ENCODE results near the gene MATN4.

Gene MATN4

DNA sequence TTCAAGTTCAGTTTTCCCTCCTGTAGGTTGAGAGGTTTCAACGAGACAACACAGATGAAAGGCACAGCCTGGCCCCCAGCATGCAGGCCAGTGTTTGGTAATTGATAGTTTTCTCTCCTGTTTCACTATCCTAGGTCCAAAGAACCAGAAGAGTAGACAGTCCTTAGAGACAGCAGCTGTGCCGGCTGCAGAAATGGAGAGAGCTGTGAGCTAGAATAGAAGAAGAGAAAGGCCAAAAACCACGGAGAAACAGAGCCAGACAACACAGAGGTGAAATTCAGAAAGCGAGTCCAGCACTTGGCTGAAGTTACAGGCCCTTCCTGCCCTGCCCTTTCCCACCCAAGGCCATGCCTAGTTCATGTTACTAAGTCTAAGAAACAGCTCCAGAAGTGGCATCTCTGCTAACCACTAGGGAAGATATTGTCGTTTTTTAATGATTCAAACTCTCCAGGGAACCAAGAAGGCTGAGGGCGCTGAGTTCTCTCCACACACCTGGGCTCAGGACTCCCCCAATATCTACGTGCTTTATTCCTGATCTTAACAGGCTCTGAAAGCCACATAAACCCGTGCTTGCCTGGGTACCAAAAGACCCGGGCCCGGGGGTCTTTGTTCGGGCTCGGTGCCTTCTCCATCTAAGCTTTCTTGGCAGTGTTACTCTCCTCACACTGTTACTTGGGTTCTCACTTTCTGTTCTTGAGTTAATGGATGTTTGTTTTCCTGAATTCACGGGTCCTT is 18.0 kb downstream of the MATN4 start:
- DNase-seq = no peak

DNA sequence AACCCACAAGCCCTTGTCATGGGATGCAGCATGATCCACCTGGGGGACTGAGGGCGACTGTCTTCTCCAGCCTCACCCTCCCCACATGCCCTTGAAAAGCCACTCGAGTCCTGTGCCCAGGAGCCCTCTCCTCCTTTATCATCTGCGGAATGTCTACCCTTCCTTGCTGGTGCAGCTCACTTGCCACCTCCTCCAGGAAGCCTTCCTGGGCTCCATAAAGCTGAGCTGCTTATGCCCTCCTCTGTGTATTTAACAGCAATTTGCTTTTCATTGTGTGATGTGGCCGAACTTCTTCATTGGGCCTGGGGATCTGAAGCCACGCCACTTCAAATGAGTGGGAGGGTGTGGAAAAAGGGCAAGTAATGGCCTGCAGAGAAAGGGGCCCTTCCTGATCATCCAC is 19.2 kb downstream of the MATN4 start:
- DNase-seq = no peak

- DNase-seq = no peak
These were observed 19.7 kb downstream of the MATN4 start for GRCh38 chr20:45288376-45288775.

DNA sequence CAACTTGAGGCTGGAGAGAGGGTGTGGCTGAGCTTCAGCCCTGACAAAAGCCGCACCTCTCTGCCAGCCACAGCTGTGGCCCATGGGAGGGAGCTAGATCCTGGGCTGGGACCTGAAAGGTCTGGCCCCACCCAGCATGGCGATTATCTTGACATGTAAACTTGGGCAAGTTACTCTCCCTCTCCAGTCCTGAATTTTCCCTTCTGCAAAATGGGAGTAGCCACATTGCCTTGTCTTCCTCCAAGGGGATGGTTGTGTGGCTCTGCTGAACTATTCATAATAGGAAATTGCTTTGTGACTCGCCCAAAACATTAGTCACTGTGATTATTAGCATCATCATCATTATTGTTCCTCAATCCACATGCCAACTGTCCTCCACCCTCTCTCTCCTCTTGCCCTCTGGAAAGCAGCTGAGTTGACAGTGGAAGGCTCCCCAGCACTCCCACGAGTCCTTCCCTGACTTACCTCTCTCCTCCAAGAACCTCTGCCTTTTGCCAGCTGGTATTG is 24.5 kb downstream of the MATN4 start:
- DNase-seq = no peak

- DNase-seq = no peak
These were observed 25.2 kb downstream of the MATN4 start for GRCh38 chr20:45282700-45283550.

DNA sequence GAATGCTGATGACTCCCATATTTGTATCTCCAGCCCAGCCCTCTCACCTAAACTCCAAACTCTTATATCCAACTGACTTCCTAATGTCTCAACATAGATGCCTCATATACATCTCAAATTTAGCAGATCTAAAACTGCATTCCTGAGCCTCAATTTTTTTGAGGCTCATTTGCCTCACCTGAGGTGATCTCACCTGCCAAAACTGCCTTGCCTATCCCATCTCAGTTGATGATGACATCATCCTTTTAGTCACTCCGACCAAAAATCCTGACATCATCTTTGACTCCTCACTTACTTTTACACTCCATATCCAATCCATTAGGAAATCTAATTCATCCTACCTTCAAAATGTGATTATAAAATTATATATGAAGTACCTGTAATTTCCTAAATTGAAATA is 28.1 kb downstream of the MATN4 start:
- no peak for DNase-seq

GRCh38 chr20:45275338-45275737 is 32.8 kb downstream of the MATN4 start:
- DNase-seq = no peak

DNA sequence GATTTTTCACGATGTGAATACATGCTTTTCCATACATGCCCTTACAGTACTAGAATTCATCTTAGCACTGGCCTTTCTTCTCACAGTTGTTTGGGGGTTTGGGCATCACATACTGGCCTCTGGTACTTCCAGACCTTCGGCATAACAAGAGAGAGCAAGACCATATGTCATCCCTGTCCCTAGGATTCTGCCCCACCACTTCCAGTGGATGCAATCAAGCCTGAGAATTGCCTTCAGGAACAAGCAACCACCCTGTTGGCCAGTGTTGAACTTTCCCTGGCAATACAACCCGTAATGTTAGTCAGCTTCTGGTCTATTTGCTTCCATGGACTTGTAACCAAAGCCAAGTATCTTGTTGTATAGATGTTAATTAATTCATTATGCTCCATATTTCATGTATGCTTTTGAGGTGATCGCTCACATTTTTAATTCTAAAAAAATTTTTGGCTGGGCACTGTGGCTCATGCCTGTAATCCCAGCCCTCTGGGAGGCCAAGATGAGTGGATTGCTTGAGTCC is 38.3 kb downstream of the MATN4 start:
- no peak for DNase-seq

DNA sequence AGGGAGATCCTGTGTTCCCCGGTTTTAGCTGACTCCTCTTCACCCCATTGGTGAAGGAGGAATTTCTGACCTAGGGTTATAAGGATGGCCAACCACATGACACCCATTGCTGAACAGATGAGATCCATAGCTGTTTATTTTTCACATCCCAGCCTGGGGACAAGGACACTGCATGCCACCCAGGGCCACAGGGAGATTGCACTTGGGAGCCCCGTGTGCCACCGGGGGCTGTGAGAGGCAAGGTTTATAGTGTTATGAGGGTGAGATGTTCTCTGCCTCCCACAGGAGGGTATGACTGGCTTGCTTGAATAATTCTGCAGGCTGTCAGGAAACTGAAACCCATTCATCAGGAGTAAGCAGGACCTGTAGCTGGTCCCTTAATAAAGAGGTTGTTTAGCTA is 39.0 kb downstream of the MATN4 start:
- DNase-seq = no peak

GRCh38 chr20:45268531-45268930 is 39.6 kb downstream of the MATN4 start:
- DNase-seq = no peak

DNA sequence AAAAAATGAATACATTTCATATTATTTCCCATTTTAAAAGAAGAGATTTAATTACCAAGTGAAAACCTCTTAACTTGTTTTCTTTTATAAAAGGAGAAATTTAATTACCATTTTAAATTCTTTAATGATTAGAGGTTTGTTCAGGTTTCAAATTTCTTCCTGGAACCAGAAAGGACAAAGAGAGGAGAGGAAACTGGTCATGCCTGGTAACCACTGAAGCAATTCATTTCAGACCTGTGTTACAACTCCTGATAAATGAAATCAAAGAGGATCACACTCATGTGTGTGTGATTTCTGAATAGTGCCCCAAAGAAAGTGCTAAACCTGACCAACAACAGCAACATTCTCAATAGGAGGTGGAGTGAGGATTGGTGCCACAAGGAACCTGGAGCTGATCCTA is 41.1 kb downstream of the MATN4 start:
- no peak for DNase-seq

DNA sequence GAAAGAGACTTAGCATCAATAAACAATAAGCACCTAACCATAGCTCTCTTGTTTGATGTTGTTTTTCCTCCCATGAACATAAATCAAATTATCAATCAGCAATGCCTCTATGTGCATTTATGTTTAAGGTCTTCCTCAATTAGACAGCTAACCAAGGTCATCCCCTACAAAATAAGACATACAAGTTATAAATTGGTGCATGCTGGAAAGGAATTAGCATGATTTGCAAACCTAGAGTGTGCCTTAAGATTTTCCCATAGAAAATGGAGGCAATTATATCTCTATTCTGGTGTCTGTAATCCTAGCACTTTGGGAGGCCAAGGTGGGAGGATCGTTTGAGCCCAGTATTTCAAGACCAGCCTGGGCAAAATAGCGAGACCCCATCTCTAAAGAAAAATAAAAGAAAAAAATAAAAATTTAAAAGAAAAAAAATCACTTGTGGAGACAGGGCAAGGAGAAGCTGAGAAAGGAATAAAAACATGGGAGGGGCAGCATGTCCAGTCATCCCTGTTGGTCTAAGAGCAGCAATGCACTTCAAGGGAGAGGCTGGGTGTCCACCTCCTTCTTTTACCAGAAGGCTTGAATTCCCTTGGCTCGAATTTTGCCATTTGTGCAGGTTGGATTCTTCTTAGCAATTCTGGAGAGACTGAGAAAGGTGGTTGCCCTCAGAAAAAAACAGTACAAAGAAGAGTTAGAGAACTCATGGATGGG is 44.4 kb downstream of the MATN4 start:
- no peak for DNase-seq

DNA sequence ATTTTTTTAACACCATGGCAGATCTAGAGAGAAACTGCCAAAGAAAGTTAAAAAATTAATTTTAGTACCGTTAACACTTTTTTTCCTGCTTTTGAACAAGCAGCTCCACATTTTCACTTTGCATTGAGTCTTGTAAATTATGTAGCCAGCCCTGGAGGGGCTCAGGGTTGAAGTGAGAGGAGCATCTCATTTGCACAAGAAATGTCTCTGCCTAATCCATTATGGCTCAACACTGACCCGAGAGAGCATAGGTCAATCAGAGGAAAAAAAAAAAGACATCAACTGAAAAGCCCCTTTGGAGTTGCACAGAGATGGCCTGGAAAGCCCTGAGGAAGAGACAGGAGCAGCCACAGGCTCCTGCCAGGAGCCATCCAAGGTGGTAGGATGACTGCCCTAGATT is 49.4 kb downstream of the MATN4 start:
- DNase-seq = no peak

- DNase-seq = no peak
These were observed 49.8 kb downstream of the MATN4 start for GRCh38 chr20:45258259-45258658.

DNA sequence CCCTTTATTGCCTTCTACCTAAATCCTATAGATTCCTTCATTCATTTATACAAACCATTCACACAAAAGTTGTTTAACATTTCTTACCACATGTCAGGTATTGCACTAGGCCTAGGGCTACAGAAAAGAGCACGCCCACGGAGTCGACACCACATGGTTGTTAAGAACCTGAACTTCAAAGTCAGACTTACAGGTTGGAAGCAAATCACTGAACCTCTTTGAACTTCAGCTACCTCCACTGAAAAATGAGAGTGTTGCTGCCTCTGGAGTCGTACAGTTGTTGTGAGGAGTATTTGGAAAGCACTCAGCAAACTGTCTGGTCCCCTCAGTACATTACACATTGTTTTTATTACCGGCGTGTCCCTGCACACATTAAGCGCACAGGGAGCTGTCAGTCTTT is 50.4 kb downstream of the MATN4 start:
- DNase-seq = no peak

- no peak for DNase-seq
These were observed 50.9 kb downstream of the MATN4 start for GRCh38 chr20:45257161-45257560.

GRCh38 chr20:45254383-45255262 is 53.5 kb downstream of the MATN4 start, which contains the start of gene SLPI:
TSS of gene SLPI (minus strand) at chr20:45254564. CDS start at chr20:45254543, 21 bp downstream.
- DNase-seq = no peak

DNA sequence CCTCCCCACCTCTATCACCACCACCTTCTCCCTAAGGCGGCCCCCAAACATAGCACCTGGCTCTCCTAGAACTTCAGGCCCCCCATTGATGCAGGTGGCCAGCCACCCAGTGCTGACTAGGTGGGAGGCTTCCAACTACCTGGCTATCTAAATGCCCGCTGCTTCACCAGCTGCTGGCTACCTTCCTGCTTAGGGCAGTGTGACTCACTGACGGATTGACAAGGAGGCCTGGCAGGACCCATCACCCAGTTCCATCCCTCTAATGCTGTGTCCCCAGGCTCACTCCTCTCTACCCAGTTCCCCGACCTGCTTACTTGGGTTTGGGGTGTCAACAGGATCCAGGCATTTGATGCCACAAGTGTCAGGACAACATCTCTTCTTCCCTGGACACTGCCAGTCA is 54.8 kb downstream of the MATN4 start:
- DNase-seq = no peak

DNA sequence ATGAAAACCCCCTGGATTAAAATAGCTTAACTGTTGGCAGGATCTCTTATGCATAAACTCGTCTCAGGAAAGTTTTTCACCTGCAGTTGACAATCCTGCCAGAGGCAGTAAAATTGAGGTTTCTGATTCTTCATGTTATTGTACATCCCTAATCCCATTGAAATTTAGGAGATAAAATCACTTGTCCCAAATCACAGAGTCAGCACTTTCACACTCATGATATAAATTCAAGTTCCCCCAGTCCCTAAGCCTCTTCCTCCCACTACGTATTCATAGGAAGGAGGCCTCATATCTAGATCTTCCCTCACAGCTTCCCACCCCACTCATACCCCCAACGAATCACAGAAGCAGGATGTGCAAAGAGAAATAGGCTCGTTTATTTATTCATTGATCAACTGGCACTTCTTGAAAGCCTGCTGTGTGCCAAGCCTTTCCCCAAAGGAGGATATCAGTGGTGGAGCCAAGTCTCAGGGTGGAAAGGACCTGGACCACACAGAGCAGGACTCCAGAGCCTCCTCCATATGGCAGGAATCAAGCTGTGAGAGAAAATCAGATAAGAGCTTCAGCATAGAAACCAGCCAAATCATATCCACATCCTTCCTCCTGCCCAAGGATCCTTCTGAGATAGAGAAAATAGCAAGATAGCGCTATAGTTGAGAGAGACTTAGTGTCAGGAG is 56.1 kb downstream of the MATN4 start:
- DNase-seq = no peak

DNA sequence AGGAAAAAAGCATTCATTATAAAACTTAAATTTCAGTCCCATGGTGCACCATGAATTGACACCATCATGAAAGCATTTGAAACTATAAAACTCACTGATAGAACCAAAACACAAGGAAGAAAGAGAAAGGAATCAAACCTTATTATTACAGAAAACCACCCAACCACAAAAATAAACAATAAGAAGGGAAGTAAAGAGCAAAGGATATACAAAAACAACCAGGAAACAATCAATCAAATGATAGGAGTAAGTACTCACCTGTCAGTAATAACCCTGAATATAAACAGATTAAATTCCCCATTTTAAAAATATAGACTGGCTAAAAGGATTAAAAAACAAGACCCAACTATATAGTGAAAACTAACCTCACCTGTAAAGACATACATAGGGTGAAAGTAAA is 59.5 kb downstream of the MATN4 start:
- DNase-seq = no peak

- no peak for DNase-seq
These were observed 60.2 kb downstream of the MATN4 start for GRCh38 chr20:45247865-45248264.

DNA sequence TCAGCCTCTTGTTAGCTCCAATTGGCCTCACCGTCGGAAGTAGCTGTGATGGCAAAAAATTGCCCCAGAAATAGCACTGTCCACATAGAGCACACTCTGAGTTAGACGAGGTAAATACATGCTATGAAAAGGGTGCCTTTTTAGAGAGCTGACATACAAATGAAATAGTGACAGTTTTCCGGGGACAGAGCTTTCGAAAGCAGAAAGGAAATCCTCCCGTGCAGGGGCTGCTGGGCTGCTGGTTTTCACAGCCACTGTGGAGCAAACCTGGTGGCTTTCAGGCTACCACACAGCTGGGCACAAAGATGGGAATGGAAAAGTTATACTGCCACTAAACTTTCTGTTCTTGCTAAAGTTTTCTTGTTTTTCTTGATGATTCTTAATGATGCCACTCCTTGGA is 62.0 kb downstream of the MATN4 start:
- no peak for DNase-seq

All from CD4-positive, alpha-beta T cell treated with Interferon gamma for 1 hour (primary cell).